IMR-90 (cell line): ENCODE measurements around the gene HERPUD1. TPM values are rescaled to one million over a fixed set of nuclear protein-coding genes. Genes with fewer than 3 reads are reported as not detected.

Experiments used
- ATAC-seq: fragments of 200-7000 bp; cut with Tn5 transposase; 2 replicates; pipeline ENCODE4 v1.9.1; 2020; ENCODE audit warnings: low read depth, mild to moderate bottlenecking, moderate library complexity
- BruUV-seq: library from RNA; stranded (reverse); fragments of 400-500 nt; replicated peaks from 2 replicates; lab custom pipeline; 2021; lab: Mats Ljungman, UMichigan
- CTCF ChIA-PET: fragments of 300-600 bp; formaldehyde crosslinking; extraction: SDS; loops from one replicate; lab custom pipeline; 2021; ENCODE audit warnings: antibody characterized with exemption; lab: Yijun Ruan, JAX
- POLR2A ChIA-PET: fragments of 300-600 bp; sonication (Branson Sonifier 250); formaldehyde crosslinking; loops from one replicate; lab custom pipeline; 2022; ENCODE audit warnings: antibody characterized with exemption; ENCODE audit not compliant: unreplicated experiment; lab: Charles Lee
- DNase-seq: peaks from one replicate; pipeline ENCODE4 v3.0.0; 2013
- H2AFZ ChIP-seq: replicated peaks from 2 replicates; pipeline ENCODE3; 2013; ENCODE audit warnings: low read length, mild to moderate bottlenecking; ENCODE audit not compliant: poor library complexity
- H2AK5ac ChIP-seq: 2 replicates; pipeline ENCODE4 v1.6.1; 2013; ENCODE audit warnings: low read depth, low read length, inconsistent platforms
- H2AK9ac ChIP-seq: replicated peaks from 2 replicates; pipeline ENCODE3; 2013; ENCODE audit warnings: mild to moderate bottlenecking, low read depth, low read length, moderate library complexity; ENCODE audit not compliant: poor library complexity
- H2BK120ac ChIP-seq: 2 replicates; pipeline ENCODE4 v1.6.1; 2013; ENCODE audit warnings: low read depth, low read length, inconsistent platforms
- H2BK15ac ChIP-seq: 3 replicates; pipeline ENCODE4 v1.6.1; 2013; ENCODE audit warnings: low read depth, low read length, inconsistent platforms
- H2BK20ac ChIP-seq: 2 replicates; pipeline ENCODE4 v1.6.1; 2013; ENCODE audit warnings: low read depth, mild to moderate bottlenecking, inconsistent platforms, low read length, moderate library complexity
- H2BK5ac ChIP-seq: 2 replicates; pipeline ENCODE4 v1.6.1; 2013; ENCODE audit warnings: mild to moderate bottlenecking, low read depth, low read length, inconsistent platforms; ENCODE audit not compliant: poor library complexity, severe bottlenecking
- H3K14ac ChIP-seq: replicated peaks from 2 replicates; pipeline ENCODE4 v1.6.1; 2013; ENCODE audit warnings: low read depth, low read length, inconsistent platforms
- H3K18ac ChIP-seq: 2 replicates; pipeline ENCODE4 v1.6.1; 2013; ENCODE audit warnings: low read depth, low read length, control low read depth
- H3K23ac ChIP-seq: 2 replicates; pipeline ENCODE4 v1.6.1; 2013; ENCODE audit warnings: low read depth, low read length, inconsistent platforms
- H3K27ac ChIP-seq: 2 replicates; pipeline ENCODE4 v1.5.1; 2013; ENCODE audit warnings: mild to moderate bottlenecking, control low read depth, low read length; ENCODE audit not compliant: insufficient read depth
- H3K27me3 ChIP-seq: 2 replicates; pipeline ENCODE4 v1.6.1; 2013; ENCODE audit warnings: low read length; ENCODE audit not compliant: control insufficient read depth, insufficient read depth
- H3K36me3 ChIP-seq: 2 replicates; pipeline ENCODE4 v1.6.1; 2013; ENCODE audit warnings: low read length, mixed read lengths; ENCODE audit not compliant: control insufficient read depth, insufficient read depth
- H3K4ac ChIP-seq: 2 replicates; pipeline ENCODE4 v1.6.1; 2013; ENCODE audit warnings: low read depth, low read length, inconsistent platforms
- H3K4me1 ChIP-seq: 2 replicates; pipeline ENCODE4 v1.6.1; 2013; ENCODE audit warnings: low read length, mixed read lengths; ENCODE audit not compliant: control insufficient read depth, insufficient read depth
- H3K4me2 ChIP-seq: 2 replicates; pipeline ENCODE4 v1.6.1; 2013; ENCODE audit warnings: low read depth, mild to moderate bottlenecking, control low read depth, low read length, moderate library complexity
- H3K4me3 ChIP-seq: 2 replicates; pipeline ENCODE4 v1.5.1; 2013; ENCODE audit warnings: low read depth, mild to moderate bottlenecking, control low read depth, low read length, moderate library complexity; ENCODE audit not compliant: insufficient read depth
- H3K56ac ChIP-seq: 2 replicates; pipeline ENCODE4 v1.6.1; 2013; ENCODE audit warnings: low read length, inconsistent platforms; ENCODE audit not compliant: insufficient read depth; ENCODE audit errors: extremely low read depth
- H3K79me1 ChIP-seq, 2 experiments: 2 replicates each; pipeline ENCODE4 v1.6.1; 2013; ENCODE audit warnings: low read length in 2 of 2, inconsistent platforms in 1 of 2, low read depth in 1 of 2
- H3K9ac ChIP-seq: 2 replicates; pipeline ENCODE4 v1.6.1; 2013; ENCODE audit warnings: low read depth, low read length, control low read depth
- H3K9me1 ChIP-seq: 2 replicates; pipeline ENCODE4 v1.6.1; 2013; ENCODE audit warnings: low read length, inconsistent platforms; ENCODE audit not compliant: insufficient read depth
- H3K9me3 ChIP-seq: 2 replicates; pipeline ENCODE4 v1.6.1; 2013; ENCODE audit warnings: low read length; ENCODE audit not compliant: control insufficient read depth, insufficient read depth
- H4K20me1 ChIP-seq: 2 replicates; pipeline ENCODE4 v1.6.1; 2013; ENCODE audit warnings: low read length, inconsistent platforms; ENCODE audit not compliant: insufficient read depth
- H4K5ac ChIP-seq: 2 replicates; pipeline ENCODE4 v1.6.1; 2013; ENCODE audit warnings: mild to moderate bottlenecking, low read depth, low read length, control low read depth
- H4K8ac ChIP-seq, 2 experiments: 2 replicates each; pipeline ENCODE4 v1.6.1; 2013; ENCODE audit warnings: low read depth in 2 of 2, low read length in 2 of 2, control low read depth in 1 of 2, inconsistent platforms in 1 of 2
- H4K91ac ChIP-seq: 2 replicates; pipeline ENCODE4 v1.6.1; 2013; ENCODE audit warnings: low read depth, low read length, inconsistent platforms; ENCODE audit not compliant: insufficient read depth
- BHLHE40 ChIP-seq: fragments of 150-350 bp; IDR thresholded peaks from 2 replicates; pipeline ENCODE4 v1.6.1; 2016; ENCODE audit warnings: mild to moderate bottlenecking, low read depth, low read length
- CEBPB ChIP-seq: IDR thresholded peaks from 2 replicates; pipeline ENCODE4 v1.6.1; 2012; ENCODE audit warnings: low read depth, low read length, improper control_type of control experiment
- FOS ChIP-seq: fragments of 150-350 bp; IDR thresholded peaks from 2 replicates; pipeline ENCODE4 v1.6.1; 2016; ENCODE audit warnings: low read depth, low read length
- MAFK ChIP-seq: IDR thresholded peaks from 2 replicates; pipeline ENCODE4 v1.6.1; 2012; ENCODE audit warnings: low read depth, low read length, improper control_type of control experiment
- MAZ ChIP-seq: IDR thresholded peaks from 2 replicates; pipeline ENCODE4 v1.6.1; 2012; ENCODE audit warnings: low read depth, mild to moderate bottlenecking, low read length, improper control_type of control experiment, moderate library complexity, borderline replicate concordance
- MXI1 ChIP-seq: IDR thresholded peaks from 2 replicates; pipeline ENCODE4 v1.6.1; 2012; ENCODE audit warnings: low read depth, mild to moderate bottlenecking, low read length, moderate library complexity, borderline replicate concordance
- NFE2L2 ChIP-seq: fragments of 150-350 bp; IDR thresholded peaks from 2 replicates; pipeline ENCODE4 v1.6.1; 2016; ENCODE audit warnings: low read depth, mild to moderate bottlenecking, low read length
- POLR2A ChIP-seq: IDR thresholded peaks from 2 replicates; pipeline ENCODE4 v1.6.1; 2012; ENCODE audit warnings: mild to moderate bottlenecking, low read depth, low read length
- RAD21 ChIP-seq: IDR thresholded peaks from 2 replicates; pipeline ENCODE4 v1.6.1; 2012; ENCODE audit warnings: low read length, improper control_type of control experiment
- RFX5 ChIP-seq: IDR thresholded peaks from 2 replicates; pipeline ENCODE4 v1.8.0; 2012; ENCODE audit warnings: low read depth, mild to moderate bottlenecking, low read length, moderate library complexity
- SMC3 ChIP-seq: fragments of 150-350 bp; IDR thresholded peaks from 2 replicates; pipeline ENCODE4 v1.6.1; 2016; ENCODE audit warnings: low read depth, mild to moderate bottlenecking, antibody characterized with exemption, low read length, moderate library complexity
- WGBS, 2 experiments: methylation state at CpG; one replicate each; pipeline versions ENCODE4 v1.1.5 to v1.1.7; 2013; ENCODE audit warnings: missing lambda C conversion rate in 2 of 2; ENCODE audit not compliant: insufficient read length in 1 of 2; ENCODE audit errors: extremely low coverage in 2 of 2; 5-methylcytosine and 5-hydroxymethylcytosine counted together
- dilution Hi-C: fragments of 300-500 bp; cut with HindIII; formaldehyde crosslinking; loops from one replicate; pipeline ENCODE4 v1.14.3; 2018; ENCODE audit warnings: low sequenced_read_pairs; ENCODE audit not compliant: unreplicated experiment
- in situ Hi-C: fragments of 300-500 bp; cut with MboI; formaldehyde crosslinking; loops from 3 replicates; pipeline ENCODE4 v1.14.3; 2019; ENCODE audit warnings: low sequenced_read_pairs, inconsistent platforms, mixed read lengths
- intact Hi-C: fragments of 100-400 bp; cut with micrococcal nuclease; formaldehyde crosslinking; loops from 2 replicates; pipeline ENCODE4 v1.10.0; 2022
- polyA plus RNA-seq, 3 experiments: library from polyadenylated mRNA; depleted of rRNA; stranded (reverse); fragments of >200 nt; gene quantifications; 2 replicates each; pipeline ENCODE4 v1.2.3, GENCODE V29; 2012; ENCODE audit warnings: low replicate concordance in 1 of 3
- total RNA-seq: library from RNA; depleted of rRNA; stranded (reverse); fragments of >200 nt; gene quantifications from 2 replicates; pipeline ENCODE4 v1.2.3, GENCODE V29; 2012
- TF ChIP-seq, protein P1 (sequence below): fragments of 150-350 bp; IDR thresholded peaks from 2 replicates; pipeline ENCODE4 v1.6.1; 2017; ENCODE audit warnings: mild to moderate bottlenecking, antibody characterized with exemption, low read length, low read depth
- TF ChIP-seq, protein P2 (sequence below): fragments of 150-350 bp; IDR thresholded peaks from 2 replicates; pipeline ENCODE4 v1.6.1; 2016; ENCODE audit warnings: low read depth, mild to moderate bottlenecking, low read length, moderate library complexity, borderline replicate concordance
- TF ChIP-seq, protein P3 (sequence below): conservative IDR thresholded peaks from 2 replicates; pipeline ENCODE4 v1.5.1; 2012; ENCODE audit warnings: mild to moderate bottlenecking, low read depth, low read length, improper control_type of control experiment

The HERPUD1 gene
- total and polyA plus RNA-seq, 2 of the 4 experiments (the other 2 are of a cell fraction): 130 to 148 TPM

DNA sequence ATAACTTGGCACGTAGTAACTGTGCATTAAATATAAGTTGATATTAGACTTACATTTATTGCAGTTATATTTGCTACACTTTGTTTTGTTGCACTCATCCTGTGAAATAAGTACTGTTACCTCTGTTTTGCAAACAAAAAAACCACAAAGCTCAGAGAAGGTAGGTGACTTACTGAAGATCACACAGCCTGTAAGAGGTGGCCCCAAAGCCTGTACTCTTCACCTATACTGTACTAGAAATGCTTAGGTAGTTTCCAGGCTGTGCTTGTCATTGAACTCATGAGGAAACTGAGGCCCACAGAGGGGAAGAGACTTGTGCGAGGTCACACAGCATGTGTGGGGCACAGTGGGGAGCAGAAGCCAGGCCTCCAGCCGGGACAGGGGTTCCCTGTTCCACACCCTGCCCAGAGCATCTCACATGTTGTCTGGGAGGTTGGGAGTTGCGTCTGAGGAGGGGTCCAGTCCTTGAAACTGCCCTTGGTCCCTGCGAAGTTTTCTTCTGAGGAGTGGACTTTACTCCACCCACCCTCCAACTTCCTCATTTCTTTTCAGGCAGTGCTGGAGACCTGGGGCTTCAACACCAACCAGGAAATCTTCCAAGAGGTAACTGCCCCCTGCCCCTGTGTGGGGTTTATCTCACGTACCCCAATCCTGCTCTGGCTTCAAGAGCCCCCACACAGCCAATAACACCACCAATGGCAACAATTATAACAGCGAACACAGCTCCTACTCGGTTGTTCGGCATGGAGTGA is 42.8 kb downstream of the HERPUD1 start:
- in situ Hi-C loops (no loop called here), intact Hi-C loops (no loop called here), dilution Hi-C loops (no loop called here)
- Histone ChIP-seq H2BK120ac (no peak overlapping the region), H3K27me3 (peaks cover 5% of the 10 kb centered on the region; the same call in 1 of the 2 replicates), H3K4ac (no peak overlapping the region), H2AK9ac (no peak overlapping the region), H3K18ac (no peak overlapping the region), H3K9ac (no peak overlapping the region), H3K23ac (no peak overlapping the region), H3K4me1 (peaks cover 2% of the 10 kb centered on the region; the same call in 1 of the 2 replicates), H2BK20ac (no peak overlapping the region), H4K8ac (no peak overlapping the region), H2AFZ (no peak overlapping the region), H2BK15ac (no peak overlapping the region), H4K20me1 (no peaks in the 10 kb centered on the region), H3K4me3 (no peak overlapping the region), H2AK5ac (no peak overlapping the region; the same call in 1 of the 2 replicates), H3K9me1 (no peaks in the 10 kb centered on the region; the same call in 1 of the 2 replicates), H3K79me1 (no peaks in the 10 kb centered on the region), H3K9me3 (no peaks in the 10 kb centered on the region), H2BK5ac (no peak overlapping the region), H3K14ac (no peak overlapping the region), H3K4me2 (no peak overlapping the region), H4K91ac (no peak overlapping the region), H3K56ac (no peak overlapping the region), H3K27ac (no peak overlapping the region), H4K5ac (no peak overlapping the region), H3K36me3 (no peaks in the 10 kb centered on the region)
- BruUV-seq: no TSS peak
- WGBS, 2 experiments: 100% methylated on average over 1 of the region's 9 CpGs; no CpG with 5 or more reads in 1 of the 2 experiments
- DNase-seq (no peak), ATAC-seq (no peak)
- ChIA-PET POLR2A (no interaction called here), CTCF (no interaction called here)
- TF ChIP-seq MXI1 (no peak), BHLHE40 (no peak), RAD21 (no peak), NFE2L2 (no peak), MAFK (no peak), CEBPB (no peak), SMC3 (no peak), FOS (no peak), MAZ (no peak), POLR2A (no peak), RFX5 (no peak)
- TF ChIP-seq, protein P1, sequence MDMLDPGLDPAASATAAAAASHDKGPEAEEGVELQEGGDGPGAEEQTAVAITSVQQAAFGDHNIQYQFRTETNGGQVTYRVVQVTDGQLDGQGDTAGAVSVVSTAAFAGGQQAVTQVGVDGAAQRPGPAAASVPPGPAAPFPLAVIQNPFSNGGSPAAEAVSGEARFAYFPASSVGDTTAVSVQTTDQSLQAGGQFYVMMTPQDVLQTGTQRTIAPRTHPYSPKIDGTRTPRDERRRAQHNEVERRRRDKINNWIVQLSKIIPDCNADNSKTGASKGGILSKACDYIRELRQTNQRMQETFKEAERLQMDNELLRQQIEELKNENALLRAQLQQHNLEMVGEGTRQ: no peak
- TF ChIP-seq, protein P2, sequence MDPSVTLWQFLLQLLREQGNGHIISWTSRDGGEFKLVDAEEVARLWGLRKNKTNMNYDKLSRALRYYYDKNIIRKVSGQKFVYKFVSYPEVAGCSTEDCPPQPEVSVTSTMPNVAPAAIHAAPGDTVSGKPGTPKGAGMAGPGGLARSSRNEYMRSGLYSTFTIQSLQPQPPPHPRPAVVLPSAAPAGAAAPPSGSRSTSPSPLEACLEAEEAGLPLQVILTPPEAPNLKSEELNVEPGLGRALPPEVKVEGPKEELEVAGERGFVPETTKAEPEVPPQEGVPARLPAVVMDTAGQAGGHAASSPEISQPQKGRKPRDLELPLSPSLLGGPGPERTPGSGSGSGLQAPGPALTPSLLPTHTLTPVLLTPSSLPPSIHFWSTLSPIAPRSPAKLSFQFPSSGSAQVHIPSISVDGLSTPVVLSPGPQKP: no peak
- TF ChIP-seq, protein P3, sequence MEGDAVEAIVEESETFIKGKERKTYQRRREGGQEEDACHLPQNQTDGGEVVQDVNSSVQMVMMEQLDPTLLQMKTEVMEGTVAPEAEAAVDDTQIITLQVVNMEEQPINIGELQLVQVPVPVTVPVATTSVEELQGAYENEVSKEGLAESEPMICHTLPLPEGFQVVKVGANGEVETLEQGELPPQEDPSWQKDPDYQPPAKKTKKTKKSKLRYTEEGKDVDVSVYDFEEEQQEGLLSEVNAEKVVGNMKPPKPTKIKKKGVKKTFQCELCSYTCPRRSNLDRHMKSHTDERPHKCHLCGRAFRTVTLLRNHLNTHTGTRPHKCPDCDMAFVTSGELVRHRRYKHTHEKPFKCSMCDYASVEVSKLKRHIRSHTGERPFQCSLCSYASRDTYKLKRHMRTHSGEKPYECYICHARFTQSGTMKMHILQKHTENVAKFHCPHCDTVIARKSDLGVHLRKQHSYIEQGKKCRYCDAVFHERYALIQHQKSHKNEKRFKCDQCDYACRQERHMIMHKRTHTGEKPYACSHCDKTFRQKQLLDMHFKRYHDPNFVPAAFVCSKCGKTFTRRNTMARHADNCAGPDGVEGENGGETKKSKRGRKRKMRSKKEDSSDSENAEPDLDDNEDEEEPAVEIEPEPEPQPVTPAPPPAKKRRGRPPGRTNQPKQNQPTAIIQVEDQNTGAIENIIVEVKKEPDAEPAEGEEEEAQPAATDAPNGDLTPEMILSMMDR: no peak
